Esophagus muscularis mucosa (tissue), 4 donors: ENCODE measurements around the gene PGM2.

Source experiments
- CTCF ChIP-seq, 3 experiments: fragments of 200-600 bp in 2 of 3; fragments of 450-650 bp in 1 of 3; sonication (generic) in 2 of 3; IDR thresholded peaks; one replicate each; pipeline ENCODE4 v1.5.1; 2017 to 2019; ENCODE audit warnings: antibody characterized with exemption in 3 of 3, mild to moderate bottlenecking in 2 of 3, moderate library complexity in 1 of 3
- EP300 ChIP-seq: sonication (generic); formaldehyde crosslinking; IDR thresholded peaks from one replicate; pipeline ENCODE4 v1.6.1; 2017; ENCODE audit warnings: antibody characterized with exemption
- POLR2A ChIP-seq: fragments of 450-650 bp; IDR thresholded peaks from one replicate; pipeline ENCODE4 v1.6.1; 2017; ENCODE audit warnings: antibody characterized with exemption, moderate library complexity, mild to moderate bottlenecking, low read depth
- POLR2AphosphoS5 ChIP-seq, 2 donors: sonication (generic); formaldehyde crosslinking; IDR thresholded peaks; one replicate each; pipeline ENCODE4 v1.6.1; 2017; ENCODE audit warnings: antibody characterized with exemption in 2 of 2

DNA sequence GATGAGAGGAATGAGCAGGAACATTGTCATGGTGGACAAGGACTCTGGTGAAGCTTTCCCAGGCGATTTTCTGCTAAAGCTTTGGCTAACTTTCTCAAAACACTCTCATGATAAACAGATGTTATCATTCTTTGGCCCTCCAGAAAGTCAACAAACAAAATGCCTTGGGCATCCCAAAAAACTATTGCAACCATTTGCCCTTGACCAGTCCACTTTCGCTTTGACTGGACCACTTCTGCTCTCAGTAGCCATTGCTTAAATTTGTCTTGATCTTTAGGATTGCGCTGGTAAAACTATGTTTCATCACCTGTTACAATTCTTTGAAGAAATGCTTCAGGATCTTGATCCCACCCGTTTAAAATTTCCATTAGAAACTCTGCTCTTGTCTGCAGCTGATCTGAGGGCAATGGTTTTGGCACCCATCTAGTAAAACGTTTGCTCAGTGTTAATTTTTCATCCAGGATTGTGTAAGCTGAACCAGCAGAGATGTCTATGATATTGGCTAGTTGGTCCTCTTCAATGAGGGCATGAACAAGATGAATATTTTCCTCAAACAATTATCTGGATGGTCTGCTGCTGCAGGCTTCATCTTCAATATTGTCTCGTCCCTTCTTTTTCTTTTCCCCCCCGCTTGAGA lies 79.2 kb downstream of the PGM2 start:
- TF ChIP-seq EP300, result no peak
- TF ChIP-seq CTCF (IDR thresholded peaks at IDR 0.05), result no peak
- TF ChIP-seq POLR2A, result no peak
- no peak for TF ChIP-seq POLR2AphosphoS5 (IDR thresholded peaks at IDR 0.05)
